GM23248 (cell line): ENCODE data around the gene CTIF. TPM values are rescaled to one million over a fixed set of nuclear protein-coding genes. Genes with fewer than 3 reads are reported as not detected.

Experiments used
- DNase-seq: peaks from one replicate; pipeline ENCODE4 v3.0.0-alpha.2; 2015
- H2AFZ ChIP-seq: fragments of 200-600 bp; sonication (generic); 2 replicates; pipeline ENCODE4 v1.6.1; 2016; ENCODE audit warnings: antibody characterized with exemption
- H3F3A ChIP-seq: fragments of 200-600 bp; sonication (generic); 2 replicates; pipeline ENCODE4 v1.6.1; 2016; ENCODE audit warnings: mild to moderate bottlenecking, antibody characterized with exemption, mixed run types; ENCODE audit not compliant: insufficient read depth
- H3K27ac ChIP-seq: fragments of 200-600 bp; sonication (generic); 2 replicates; pipeline ENCODE4 v1.5.1; 2016; ENCODE audit warnings: mild to moderate bottlenecking
- H3K27me3 ChIP-seq: fragments of 200-600 bp; sonication (generic); replicated peaks from 2 replicates; pipeline ENCODE4 v1.6.1; 2016; ENCODE audit warnings: mild to moderate bottlenecking; ENCODE audit not compliant: insufficient read depth
- H3K36me3 ChIP-seq: fragments of 200-600 bp; sonication (generic); 2 replicates; pipeline ENCODE4 v1.6.1; 2016; ENCODE audit warnings: low read depth, mild to moderate bottlenecking
- H3K4me1 ChIP-seq: fragments of 200-600 bp; sonication (generic); 2 replicates; pipeline ENCODE4 v1.6.1; 2016; ENCODE audit warnings: mild to moderate bottlenecking; ENCODE audit not compliant: insufficient read depth
- H3K4me2 ChIP-seq: fragments of 200-600 bp; sonication (generic); one replicate; pipeline ENCODE4 v1.6.1; 2016; ENCODE audit warnings: mild to moderate bottlenecking; ENCODE audit not compliant: unreplicated experiment
- H3K4me3 ChIP-seq: fragments of 200-600 bp; sonication (generic); 2 replicates; pipeline ENCODE4 v1.5.1; 2016; ENCODE audit warnings: mild to moderate bottlenecking
- H3K79me2 ChIP-seq: fragments of 200-600 bp; sonication (generic); 2 replicates; pipeline ENCODE4 v1.6.1; 2016; ENCODE audit warnings: mild to moderate bottlenecking; ENCODE audit not compliant: insufficient read depth
- H3K9ac ChIP-seq: fragments of 200-600 bp; sonication (generic); 2 replicates; pipeline ENCODE4 v1.6.1; 2016; ENCODE audit warnings: mild to moderate bottlenecking
- H3K9me2 ChIP-seq: fragments of 200-600 bp; sonication (generic); 2 replicates; pipeline ENCODE4 v1.6.1; 2016; ENCODE audit warnings: mixed run types, mild to moderate bottlenecking, moderate library complexity; ENCODE audit not compliant: insufficient read depth
- H3K9me3 ChIP-seq: fragments of 200-600 bp; sonication (generic); one replicate; pipeline ENCODE4 v1.6.1; 2017; ENCODE audit warnings: low read depth
- H4K20me1 ChIP-seq: fragments of 200-600 bp; sonication (generic); 2 replicates; pipeline ENCODE4 v1.6.0; 2016; ENCODE audit not compliant: insufficient read depth
- EZH2 ChIP-seq: fragments of 200-600 bp; sonication (generic); IDR thresholded peaks from 2 replicates; pipeline ENCODE4 v1.6.1; 2018; ENCODE audit warnings: antibody characterized with exemption, mild to moderate bottlenecking; ENCODE audit not compliant: insufficient read depth, poor library complexity, severe bottlenecking
- EZH2phosphoT487 ChIP-seq: fragments of 200-600 bp; sonication (generic); IDR thresholded peaks from 2 replicates; pipeline ENCODE4 v1.6.1; 2018; ENCODE audit warnings: antibody characterized with exemption, moderate library complexity, mild to moderate bottlenecking, low read depth; ENCODE audit not compliant: insufficient read depth
- WGBS, 2 experiments: methylation state at CpG; one replicate each; pipeline ENCODE4 v1.1.6; 2015 to 2017; ENCODE audit warnings: low lambda C conversion rate in 2 of 2, low coverage in 1 of 2; ENCODE audit errors: missing lambda C conversion rate in 2 of 2; 5-methylcytosine and 5-hydroxymethylcytosine counted together
- in situ Hi-C: fragments of 300-500 bp; cut with MboI; formaldehyde crosslinking; loops from 2 replicates; pipeline ENCODE4 v1.15.0; 2020
- polyA plus RNA-seq: library from polyadenylated mRNA; unstranded; fragments of >200 nt; fragmentation: Nextera tagmentation; extraction: Ambion mirVana; gene quantifications from 2 replicates; pipeline ENCODE4 v1.2.1, GENCODE V29; 2016
- total RNA-seq: library from RNA; depleted of rRNA; stranded (reverse); fragments of >200 nt; shearing (Covaris generic); gene quantifications from 2 replicates; pipeline ENCODE4 v1.2.3, GENCODE V29; 2014

CTIF gene
- total and polyA plus RNA-seq, 2 experiments from 2014 or later = 21.5 to 46.8 TPM

- no peaks in the 10 kb centered on the region for H3K27me3 ChIP-seq
- H3F3A ChIP-seq = no peaks in the 10 kb centered on the region
- no peak for DNase-seq
- H3K4me2 ChIP-seq = no peak overlapping the region
- TF ChIP-seq EZH2 = no peak
- no peak for TF ChIP-seq EZH2phosphoT487
- H3K79me2 ChIP-seq = peaks cover 100% of the 10 kb centered on the region
- H3K9ac ChIP-seq = no peak overlapping the region
- peaks cover 16% of the 10 kb centered on the region; the same call in 1 of the 2 replicates for H3K36me3 ChIP-seq
- H3K9me3 ChIP-seq = no peaks in the 10 kb centered on the region
- H3K4me3 ChIP-seq = no peak overlapping the region
- no peak overlapping the region for H3K27ac ChIP-seq
- H2AFZ ChIP-seq = no peak overlapping the region
- H3K4me1 ChIP-seq = 0 out of 2 replicates have a peak, but pooled peaks cover 3% of the 10 kb centered on the region
- H4K20me1 ChIP-seq = no peaks in the 10 kb centered on the region
- in situ Hi-C loops = no loop called here
- WGBS, 2 experiments = 96 to 98% methylated on average over 7 of the region's 7 CpGs
- no peaks in the 10 kb centered on the region for H3K9me2 ChIP-seq
These were observed 16.0 kb downstream of the CTIF start for GRCh38 chr18:48554610-48555400.

GRCh38 chr18:48555465-48555995, 16.7 kb downstream of the CTIF start:
- H3K27ac ChIP-seq = no peak overlapping the region
- 0 out of 2 replicates have a peak, but pooled peaks cover 3% of the 10 kb centered on the region for H3K4me1 ChIP-seq
- no peaks in the 10 kb centered on the region for H3F3A ChIP-seq
- no peak for DNase-seq
- in situ Hi-C loops = no loop called here
- no peaks in the 10 kb centered on the region for H4K20me1 ChIP-seq
- H3K9me2 ChIP-seq = no peaks in the 10 kb centered on the region
- TF ChIP-seq EZH2 = no peak
- TF ChIP-seq EZH2phosphoT487 = no peak
- H3K4me3 ChIP-seq = no peak overlapping the region
- H3K27me3 ChIP-seq = no peaks in the 10 kb centered on the region
- peaks cover 16% of the 10 kb centered on the region; the same call in 1 of the 2 replicates for H3K36me3 ChIP-seq
- H3K79me2 ChIP-seq = peaks cover 100% of the 10 kb centered on the region
- H3K9ac ChIP-seq = no peak overlapping the region
- no peak overlapping the region for H3K4me2 ChIP-seq
- no peak overlapping the region for H2AFZ ChIP-seq
- no peaks in the 10 kb centered on the region for H3K9me3 ChIP-seq

- Histone ChIP-seq H3F3A (peaks cover 8% of the 10 kb centered on the region; the same call in 1 of the 2 replicates), H3K27ac (no peak overlapping the region), H3K4me2 (no peak overlapping the region), H3K9me3 (no peaks in the 10 kb centered on the region), H3K79me2 (peaks cover 100% of the 10 kb centered on the region), H2AFZ (no peak overlapping the region), H3K9me2 (no peaks in the 10 kb centered on the region), H3K4me1 (peaks cover 17% of the 10 kb centered on the region), H3K4me3 (no peak overlapping the region), H3K36me3 (peaks cover 11% of the 10 kb centered on the region; the same call in 1 of the 2 replicates), H3K9ac (no peak overlapping the region), H3K27me3 (no peaks in the 10 kb centered on the region), H4K20me1 (no peaks in the 10 kb centered on the region)
- WGBS, 2 experiments = 97 to 100% methylated on average over 2 of the region's 2 CpGs
- in situ Hi-C loops = no loop called here
- TF ChIP-seq EZH2phosphoT487 (no peak), EZH2 (no peak)
- DNase-seq = no peak
These were observed 18.9 kb downstream of the CTIF start for GRCh38 chr18:48557640-48558174.

DNA sequence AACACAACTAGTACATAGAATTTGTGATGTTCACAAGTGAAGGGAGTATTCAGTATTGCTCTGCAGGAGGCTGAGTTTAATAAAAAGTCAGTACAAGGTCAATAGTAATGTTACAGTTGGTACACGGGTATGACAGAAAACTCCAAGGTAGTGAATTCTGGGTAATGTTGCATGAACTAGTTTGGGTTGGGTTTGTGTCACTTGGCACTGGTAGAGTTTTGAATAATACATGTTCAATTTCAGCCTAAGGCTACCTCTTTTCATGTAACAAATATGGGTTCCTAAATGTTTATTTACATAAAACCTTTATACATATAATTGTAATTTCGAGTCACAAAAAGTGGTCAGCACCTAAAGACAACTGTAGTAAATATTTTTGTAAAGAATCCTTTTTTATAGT, 19.4 kb downstream of the CTIF start:
- H3K4me3 ChIP-seq = no peak overlapping the region
- in situ Hi-C loops = no loop called here
- H3K9me3 ChIP-seq = no peaks in the 10 kb centered on the region
- H4K20me1 ChIP-seq = no peaks in the 10 kb centered on the region
- TF ChIP-seq EZH2 (no peak), EZH2phosphoT487 (no peak)
- H2AFZ ChIP-seq = no peak overlapping the region
- H3F3A ChIP-seq = peaks cover 10% of the 10 kb centered on the region
- no peaks in the 10 kb centered on the region for H3K9me2 ChIP-seq
- DNase-seq = no peak
- no peak overlapping the region for H3K9ac ChIP-seq
- no peak overlapping the region for H3K27ac ChIP-seq
- WGBS, 2 experiments = 79 to 81% methylated on average over 2 of the region's 2 CpGs
- peaks cover 11% of the 10 kb centered on the region; the same call in 1 of the 2 replicates for H3K36me3 ChIP-seq
- H3K27me3 ChIP-seq = no peaks in the 10 kb centered on the region
- H3K4me1 ChIP-seq = peaks cover 21% of the 10 kb centered on the region
- H3K79me2 ChIP-seq = peaks cover 98% of the 10 kb centered on the region
- H3K4me2 ChIP-seq = no peak overlapping the region
